GM12865 (cell line): ENCODE data around the gene NCKIPSD.

Experiments
- DNase-seq: peaks from one replicate; pipeline ENCODE4 v3.0.0; 2010; ENCODE audit warnings: low read depth
- H3K4me3 ChIP-seq: 2 replicates; pipeline ENCODE4 v1.5.1; 2011; ENCODE audit warnings: mild to moderate bottlenecking, low read depth, low read length, control low read depth
- TF ChIP-seq, protein P1 (sequence below): IDR thresholded peaks from 2 replicates; pipeline ENCODE4 v1.5.1; 2011; ENCODE audit warnings: low read length, control low read depth, low read depth, inconsistent platforms; ENCODE audit not compliant: insufficient read depth; ENCODE audit errors: missing control alignments

Gene NCKIPSD

DNA sequence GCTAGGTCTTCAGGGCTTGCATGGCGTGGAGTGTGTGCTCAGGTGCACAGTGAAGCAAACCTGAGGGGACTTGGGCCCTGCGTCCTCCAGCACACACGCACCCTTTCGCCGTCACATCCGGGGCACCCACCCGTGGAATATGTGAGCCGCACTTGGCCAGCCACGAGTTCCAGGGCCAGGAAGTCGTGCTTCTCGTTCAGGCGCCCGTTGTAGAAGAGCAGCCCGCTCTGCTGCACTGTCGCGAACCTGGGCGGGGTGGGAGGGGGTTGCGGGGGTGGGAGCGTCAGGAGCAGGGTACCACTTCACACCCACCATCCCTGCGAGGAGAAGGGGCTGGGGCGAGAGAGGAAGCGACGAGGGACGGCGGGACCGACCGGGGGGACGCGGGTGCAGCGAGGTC lies 30.1 kb downstream of the NCKIPSD start:
- TF ChIP-seq, protein P1, sequence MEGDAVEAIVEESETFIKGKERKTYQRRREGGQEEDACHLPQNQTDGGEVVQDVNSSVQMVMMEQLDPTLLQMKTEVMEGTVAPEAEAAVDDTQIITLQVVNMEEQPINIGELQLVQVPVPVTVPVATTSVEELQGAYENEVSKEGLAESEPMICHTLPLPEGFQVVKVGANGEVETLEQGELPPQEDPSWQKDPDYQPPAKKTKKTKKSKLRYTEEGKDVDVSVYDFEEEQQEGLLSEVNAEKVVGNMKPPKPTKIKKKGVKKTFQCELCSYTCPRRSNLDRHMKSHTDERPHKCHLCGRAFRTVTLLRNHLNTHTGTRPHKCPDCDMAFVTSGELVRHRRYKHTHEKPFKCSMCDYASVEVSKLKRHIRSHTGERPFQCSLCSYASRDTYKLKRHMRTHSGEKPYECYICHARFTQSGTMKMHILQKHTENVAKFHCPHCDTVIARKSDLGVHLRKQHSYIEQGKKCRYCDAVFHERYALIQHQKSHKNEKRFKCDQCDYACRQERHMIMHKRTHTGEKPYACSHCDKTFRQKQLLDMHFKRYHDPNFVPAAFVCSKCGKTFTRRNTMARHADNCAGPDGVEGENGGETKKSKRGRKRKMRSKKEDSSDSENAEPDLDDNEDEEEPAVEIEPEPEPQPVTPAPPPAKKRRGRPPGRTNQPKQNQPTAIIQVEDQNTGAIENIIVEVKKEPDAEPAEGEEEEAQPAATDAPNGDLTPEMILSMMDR, result no peak
- peak; percentile 67 for DNase-seq
- H3K4me3 ChIP-seq, result peak overlapping the region; percentile 64

- DNase-seq, result no peak
- TF ChIP-seq, protein P1, result no peak
- peak overlapping the region; percentile 64 for H3K4me3 ChIP-seq
These were observed 30.7 kb downstream of the NCKIPSD start for GRCh38 chr3:48655063-48655462.

DNA sequence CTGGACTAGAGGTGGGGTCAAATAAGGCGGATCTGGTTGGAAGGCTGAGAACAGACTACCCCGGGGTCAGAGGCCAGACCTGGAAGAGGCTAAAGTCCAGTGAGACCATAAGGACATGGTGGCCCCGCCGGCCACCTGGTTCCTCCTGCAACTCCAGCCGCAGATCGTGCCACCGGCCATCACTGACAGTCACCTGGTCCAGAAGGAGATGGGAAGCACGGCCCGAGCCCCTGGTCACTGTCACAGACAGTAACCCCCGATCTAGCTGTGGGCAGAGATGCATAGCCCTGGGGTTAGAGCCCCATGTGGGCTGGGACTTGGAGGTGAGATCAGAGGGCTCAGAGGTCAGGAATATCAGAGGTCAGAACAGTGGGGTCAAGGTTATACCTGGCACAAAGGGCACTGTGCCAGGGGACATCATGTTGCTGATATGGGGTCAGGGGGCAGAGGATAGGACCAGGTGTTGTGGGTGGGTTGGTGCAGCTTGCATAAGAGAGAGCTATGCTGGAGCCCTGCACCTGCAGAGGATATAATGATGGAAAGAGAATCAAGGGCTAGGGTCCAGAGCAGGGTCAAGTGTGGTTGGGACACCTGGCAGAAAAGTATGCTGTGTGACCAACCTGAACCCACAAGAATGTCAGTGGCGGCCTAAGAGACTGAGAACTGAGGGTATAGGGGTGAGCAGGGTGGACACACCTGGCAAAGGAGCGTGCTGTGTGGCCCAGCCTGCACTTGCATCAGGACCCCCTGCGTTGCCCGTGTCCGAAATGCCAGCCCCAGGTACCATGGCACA lies 32.6 kb downstream of the NCKIPSD start:
- H3K4me3 ChIP-seq, result no peak overlapping the region
- TF ChIP-seq, protein P1, result no peak
- DNase-seq, result no peak

- no peak overlapping the region for H3K4me3 ChIP-seq
- DNase-seq, result no peak
- TF ChIP-seq, protein P1, result no peak
These were observed 33.9 kb downstream of the NCKIPSD start for GRCh38 chr3:48651771-48652170.

GRCh38 chr3:48650723-48651122 lies 35.0 kb downstream of the NCKIPSD start:
- TF ChIP-seq, protein P1, result no peak
- no peak for DNase-seq
- no peak overlapping the region for H3K4me3 ChIP-seq

GRCh38 chr3:48648188-48648850 lies 37.4 kb downstream of the NCKIPSD start:
- no peak overlapping the region for H3K4me3 ChIP-seq
- no peak for DNase-seq
- TF ChIP-seq, protein P1, result no peak
